Measurements from ENCODE around the gene LGALS16.
"Not testable (repeated sequence)": the region's sequence is repeated elsewhere in the genome, so short reads cannot be mapped to it uniquely, and the experiment has no call there.

LGALS16 gene

DNA sequence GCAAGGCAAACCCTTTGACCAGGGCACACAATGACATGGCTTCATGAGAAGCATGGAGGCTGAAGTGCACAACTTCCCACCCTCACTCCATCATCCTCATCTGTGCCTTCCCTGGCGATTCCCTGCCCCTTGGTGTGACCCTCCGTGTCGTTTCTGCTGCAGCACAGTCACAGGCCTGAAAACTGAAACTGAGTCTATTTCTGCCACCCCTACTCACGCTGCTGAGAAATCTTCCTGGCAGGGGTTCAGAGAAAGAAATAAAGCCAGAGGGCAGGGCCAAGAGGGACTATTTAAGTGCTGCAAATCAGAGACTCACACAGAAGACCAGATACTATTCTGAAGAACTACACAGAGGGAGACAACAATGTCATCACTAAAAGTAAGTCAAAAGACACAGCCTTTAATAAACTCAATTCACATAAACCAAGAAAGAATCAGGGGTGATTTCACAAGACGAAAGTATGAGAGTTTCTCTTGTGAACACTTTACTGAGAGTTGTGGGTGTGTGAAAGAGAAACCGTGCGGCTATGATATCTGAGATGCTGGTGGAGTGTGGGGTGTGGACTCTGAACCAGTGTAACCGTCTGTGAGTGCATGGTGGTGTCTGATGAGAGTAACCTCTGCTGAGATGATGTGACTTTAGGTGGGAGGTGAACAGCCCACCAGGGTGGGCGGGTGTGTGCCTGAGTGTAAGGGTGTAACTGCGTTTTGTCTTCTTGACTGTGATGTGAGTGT is 23.5 kb downstream of the LGALS16 start:
- DNase-seq, result no peak

DNA sequence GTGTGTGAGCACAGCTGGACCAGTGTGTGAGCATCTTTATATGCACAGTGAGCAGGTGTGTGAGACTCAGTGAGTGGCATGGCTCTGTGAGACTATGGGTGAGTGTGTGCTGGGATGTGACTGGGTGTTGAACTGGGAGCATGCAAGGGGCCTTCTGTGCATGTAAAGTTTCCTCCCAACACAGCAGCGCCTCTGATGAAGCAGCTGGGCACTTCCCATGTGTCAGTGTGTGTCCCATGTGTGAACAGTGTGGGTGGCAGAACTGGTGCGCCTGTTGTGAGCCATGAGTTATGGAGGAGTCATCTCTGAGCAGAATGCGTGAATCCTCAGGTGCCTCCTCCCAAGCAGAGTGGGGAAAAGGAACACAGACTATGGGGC is 24.1 kb downstream of the LGALS16 start:
- DNase-seq, result no peak

DNA sequence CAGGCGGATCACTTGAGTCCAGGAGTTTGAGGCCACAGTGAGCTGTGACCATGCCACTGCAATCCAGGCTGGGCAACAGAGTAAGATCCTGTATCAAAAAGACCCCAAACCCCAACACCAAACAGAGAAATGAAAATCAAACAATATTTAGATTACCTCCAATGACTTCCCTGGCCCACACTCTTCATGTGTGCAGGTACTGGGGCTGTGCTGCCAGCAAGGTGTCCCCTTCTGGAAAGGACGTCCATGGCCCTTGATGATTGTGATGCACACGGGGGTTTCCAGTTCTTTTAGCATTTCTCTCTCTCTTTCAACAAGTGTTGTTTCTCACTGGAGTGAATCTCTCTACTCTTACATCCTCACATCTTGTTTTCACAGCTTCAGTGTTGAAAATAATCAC is 24.9 kb downstream of the LGALS16 start:
- no peak for DNase-seq

DNA sequence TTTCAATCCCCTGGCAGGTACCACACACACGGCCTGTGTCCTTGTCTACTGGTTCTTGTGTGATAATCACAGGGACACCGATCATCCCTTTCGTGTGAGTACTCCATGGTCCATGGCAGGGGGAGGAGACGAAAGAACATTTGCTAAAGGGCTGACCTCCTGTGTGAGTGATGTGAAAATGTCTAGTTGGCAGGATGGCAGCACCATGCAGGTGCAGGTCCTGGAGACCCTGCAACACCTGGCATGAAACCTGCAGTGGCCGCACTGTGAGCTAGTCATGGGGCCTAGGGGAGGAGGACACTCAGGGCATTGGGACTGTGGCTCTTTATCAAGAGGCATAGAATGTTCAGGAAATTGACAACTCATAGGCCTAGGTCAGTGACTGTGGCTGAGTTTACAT is 25.7 kb downstream of the LGALS16 start:
- DNase-seq, result no peak

DNA sequence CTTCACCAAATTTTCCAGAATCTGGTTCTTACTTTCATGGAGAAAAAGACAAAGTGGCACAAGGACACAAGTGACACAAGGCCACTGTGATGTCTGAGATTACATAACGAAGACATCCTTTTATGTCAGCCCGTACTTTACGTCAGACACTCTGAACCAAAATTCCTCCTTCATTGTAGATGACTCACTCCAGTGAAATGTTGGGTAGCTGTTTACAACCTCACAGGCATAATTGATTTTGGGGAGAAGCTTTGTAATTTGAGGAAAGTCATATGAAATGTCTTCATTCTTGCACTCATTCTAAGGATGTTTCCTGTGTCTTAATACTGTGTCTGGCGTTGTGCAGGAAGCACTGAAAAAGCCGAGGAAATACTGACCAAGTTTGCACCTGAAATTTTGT is 28.6 kb downstream of the LGALS16 start:
- DNase-seq, result no peak

- no peak for DNase-seq
Observed at GRCh38 chr19:39686739-39687138, 31.0 kb downstream of the LGALS16 start.

- not testable (repeated sequence) for DNase-seq
Observed at GRCh38 chr19:39688637-39689036, 32.9 kb downstream of the LGALS16 start.

- DNase-seq, result no peak
Observed at GRCh38 chr19:39692166-39692565, 36.5 kb downstream of the LGALS16 start.

GRCh38 chr19:39692822-39693221 is 37.1 kb downstream of the LGALS16 start:
- no peak for DNase-seq

DNA sequence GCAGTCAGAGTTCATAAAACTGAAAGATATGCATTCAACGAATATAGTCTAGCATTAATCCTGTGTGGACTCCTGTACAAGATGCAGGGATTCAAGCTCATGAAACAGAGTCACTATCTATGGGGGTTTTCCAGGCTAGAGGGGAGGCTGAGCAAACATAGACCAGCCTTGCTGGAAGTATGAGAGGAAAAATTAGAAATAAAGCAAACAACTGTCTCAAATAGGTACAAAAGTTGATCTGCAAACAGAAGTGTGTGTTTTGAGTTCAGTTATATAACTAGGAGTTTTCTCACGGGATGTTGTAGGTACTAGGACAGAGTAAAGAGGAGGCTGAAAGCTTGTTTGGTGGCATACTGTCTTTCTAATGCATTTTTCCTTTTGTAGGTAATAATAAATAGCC is 40.0 kb downstream of the LGALS16 start:
- DNase-seq, result no peak

- DNase-seq, result no peak
Observed at GRCh38 chr19:39696387-39696786, 40.7 kb downstream of the LGALS16 start.

DNA sequence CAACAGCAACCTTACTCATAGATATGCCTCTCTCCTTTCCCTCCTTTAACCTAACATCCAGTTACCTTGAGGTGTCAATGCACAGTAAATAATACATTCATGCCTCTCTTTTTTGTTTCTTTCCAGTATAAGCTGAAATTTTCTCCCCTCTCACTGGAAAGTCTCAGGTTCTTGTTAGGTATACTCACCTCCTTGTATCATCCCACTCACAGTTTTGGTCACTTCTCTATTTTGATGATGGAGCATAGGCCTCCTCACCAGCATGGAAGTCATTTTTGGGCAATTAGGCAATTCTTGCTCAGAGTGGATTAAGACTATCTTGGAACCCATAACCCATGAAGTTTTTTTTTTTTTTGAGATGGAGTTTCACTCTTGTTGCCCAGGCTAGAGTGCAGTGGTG is 42.8 kb downstream of the LGALS16 start:
- DNase-seq, result no peak

DNA sequence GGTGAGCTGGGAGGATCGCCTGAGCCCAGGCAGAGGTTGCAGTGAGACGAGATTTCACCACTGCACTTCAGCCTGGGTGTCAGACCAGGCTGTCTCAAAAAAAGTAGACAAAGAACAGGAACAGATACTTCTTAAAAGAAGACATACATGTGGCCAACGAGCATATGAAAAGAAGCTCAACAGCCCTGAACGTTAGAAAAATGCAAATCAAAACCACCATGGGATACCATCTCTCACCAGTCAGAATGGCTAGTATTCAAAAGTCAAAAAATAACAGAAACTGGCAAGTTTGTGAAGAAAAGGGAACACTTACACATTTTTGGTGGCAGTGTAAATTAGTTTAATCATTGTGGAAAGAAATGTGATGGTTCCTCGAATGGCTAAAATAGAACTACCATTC is 45.6 kb downstream of the LGALS16 start:
- DNase-seq, result no peak

DNA sequence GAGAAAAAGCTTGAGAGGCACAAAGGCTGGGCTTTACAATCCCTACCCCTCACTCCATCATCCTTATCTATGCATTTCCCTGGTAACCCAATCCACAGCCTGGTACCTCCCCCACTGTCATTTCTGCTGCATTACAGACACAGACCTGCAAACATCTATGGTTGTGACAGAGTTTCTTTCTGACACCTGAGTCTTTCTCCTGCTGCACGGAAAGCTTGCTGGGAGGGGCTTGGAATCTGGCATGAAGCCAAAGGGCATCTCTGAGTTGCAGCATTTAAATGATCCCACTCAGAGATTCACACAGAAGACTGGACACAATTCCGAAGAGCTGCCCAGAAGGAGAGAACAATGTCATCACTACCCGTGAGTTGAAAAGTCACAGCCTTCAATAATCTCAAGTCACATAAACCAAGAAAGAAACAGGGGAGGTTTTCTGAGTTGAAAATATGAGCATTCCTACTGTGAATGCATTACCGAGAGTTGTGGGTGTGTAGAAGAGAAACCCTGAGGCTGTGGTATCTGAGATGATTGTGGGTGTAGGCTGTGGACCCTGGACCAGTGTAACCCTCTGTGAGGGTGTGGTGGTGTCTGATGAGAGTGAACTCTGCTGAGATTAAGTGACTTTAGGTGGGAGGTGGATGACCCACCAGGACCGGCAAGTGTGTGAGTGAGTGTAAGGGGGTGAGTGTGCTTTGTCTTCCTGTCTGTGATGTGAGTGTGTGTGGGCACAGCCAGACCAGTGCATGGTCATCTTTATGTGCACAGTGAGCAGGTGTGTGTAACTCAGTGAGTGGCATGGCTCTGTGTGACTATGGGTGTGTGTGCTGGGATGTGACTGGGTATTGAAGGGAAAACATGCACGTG is 48.7 kb downstream of the LGALS16 start, which contains the start of gene LGALS14:
LGALS14 (plus strand) TSS at position 301 of the 864 bp plus-strand sequence; CDS start at position 349, 48 bp downstream.
- no peak for DNase-seq

GRCh38 chr19:39705578-39706188 is 50.0 kb downstream of the LGALS16 start:
- DNase-seq, result no peak

DNA sequence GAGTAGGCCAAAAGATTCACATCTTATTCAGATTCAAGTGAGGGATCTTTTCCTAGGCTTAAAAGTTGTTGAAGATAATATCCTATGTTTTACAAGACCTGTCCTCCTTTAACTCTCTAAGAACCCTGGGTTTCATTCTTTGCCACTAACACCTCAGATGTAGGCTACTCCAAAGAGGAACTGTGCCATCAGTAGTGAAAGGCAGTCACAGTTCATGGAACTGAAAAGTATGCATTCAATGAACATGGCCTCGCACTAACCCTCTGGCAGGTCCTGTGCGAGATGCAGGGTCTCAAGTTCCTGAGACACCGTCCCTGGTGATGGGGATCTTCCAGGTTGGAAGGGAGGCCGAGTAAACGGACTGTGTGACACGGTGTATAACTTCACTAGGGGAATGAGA is 52.9 kb downstream of the LGALS16 start:
- no peak for DNase-seq

DNA sequence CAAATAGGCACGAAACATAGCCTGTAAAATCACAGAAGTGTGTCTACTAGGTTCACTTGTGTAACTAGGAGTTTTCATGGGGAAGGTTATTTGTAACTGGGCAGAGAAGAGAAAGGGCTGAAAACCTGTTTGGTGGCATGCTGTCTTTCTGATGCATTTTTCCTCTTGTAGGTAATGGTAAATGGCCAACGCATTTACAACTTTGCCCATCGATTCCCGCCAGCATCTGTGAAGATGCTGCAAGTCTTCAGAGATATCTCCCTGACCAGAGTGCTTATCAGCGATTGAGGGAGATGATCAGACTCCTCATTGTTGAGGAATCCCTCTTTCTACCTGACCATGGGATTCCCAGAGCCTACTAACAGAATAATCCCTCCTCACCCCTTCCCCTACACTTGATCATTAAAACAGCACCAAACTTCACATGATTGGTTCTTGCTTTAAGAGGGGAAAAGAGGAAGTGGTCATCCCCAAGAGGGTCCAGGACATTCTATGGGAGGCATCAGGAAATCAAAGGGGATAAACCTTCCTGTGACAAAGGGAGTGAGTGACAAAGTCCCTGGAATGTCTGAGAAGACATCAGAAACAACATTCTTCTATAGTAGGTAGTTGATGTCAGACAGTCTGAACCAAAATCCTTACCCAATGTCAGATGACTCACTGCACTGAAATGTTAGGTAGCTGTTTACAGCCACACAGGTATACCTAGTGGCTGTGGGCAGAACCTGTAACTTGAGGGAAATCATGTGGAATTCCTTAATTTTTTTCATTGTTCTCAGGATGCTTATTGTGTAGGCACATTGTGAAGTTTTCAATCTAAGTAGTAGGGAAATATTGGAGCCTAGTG is 53.5 kb downstream of the LGALS16 start:
- DNase-seq, result no peak

All from activated T-cell treated with anti-CD3 and anti-CD28 coated beads, Interleukin-2, amount 50 U/mL, for 1 hour (primary cell).